HuH-7.5 (cell line): ENCODE measurements around the gene PNMA8A.

Experiments
- DNase-seq: peaks from one replicate; pipeline ENCODE4 v3.0.0; 2011; ENCODE audit warnings: low spot score

Gene PNMA8A

GRCh38 chr19:46492841-46493235, 21.5 kb upstream of the PNMA8A start:
- DNase-seq, result no peak

GRCh38 chr19:46491975-46492682, 20.8 kb upstream of the PNMA8A start:
- DNase-seq, result no peak

- DNase-seq, result no peak
Observed at GRCh38 chr19:46490774-46491173, 19.4 kb upstream of the PNMA8A start.

GRCh38 chr19:46489445-46490272, 18.3 kb upstream of the PNMA8A start:
- DNase-seq, result no peak

GRCh38 chr19:46488551-46488950, 17.2 kb upstream of the PNMA8A start:
- no peak for DNase-seq

- peak; percentile 91 for DNase-seq
Observed at GRCh38 chr19:46487802-46488445, 16.6 kb upstream of the PNMA8A start.

- DNase-seq, result no peak
Observed at GRCh38 chr19:46487178-46487801, 15.9 kb upstream of the PNMA8A start.

GRCh38 chr19:46486358-46486757, 15.0 kb upstream of the PNMA8A start:
- DNase-seq, result no peak

- no peak for DNase-seq
Observed at GRCh38 chr19:46484656-46485055, 13.3 kb upstream of the PNMA8A start.

GRCh38 chr19:46482631-46483030, 11.3 kb upstream of the PNMA8A start:
- no peak for DNase-seq

GRCh38 chr19:46481947-46482346, 10.6 kb upstream of the PNMA8A start:
- DNase-seq, result no peak

- no peak for DNase-seq
Observed at GRCh38 chr19:46481223-46481848, 10.0 kb upstream of the PNMA8A start.

- no peak for DNase-seq
Observed at GRCh38 chr19:46480415-46480814, 9.1 kb upstream of the PNMA8A start.

- DNase-seq, result no peak
Observed at GRCh38 chr19:46478356-46478986, 7.1 kb upstream of the PNMA8A start.

GRCh38 chr19:46475986-46476385, 4.6 kb upstream of the PNMA8A start:
- no peak for DNase-seq

- no peak for DNase-seq
Observed at GRCh38 chr19:46474211-46474610, 2.8 kb upstream of the PNMA8A start.

- no peak for DNase-seq
Observed at GRCh38 chr19:46472592-46472991, 1.2 kb upstream of the PNMA8A start.

- DNase-seq, result no peak
Observed at GRCh38 chr19:46471811-46472543, 614 bp upstream of the PNMA8A start.

- DNase-seq, result no peak
Observed at GRCh38 chr19:46470376-46470775, 987 bp downstream of the PNMA8A start.

- no peak for DNase-seq
Observed at GRCh38 chr19:46469541-46470185, 1.7 kb downstream of the PNMA8A start.
